Measurements from ENCODE around the gene NT5C2.

DNA sequence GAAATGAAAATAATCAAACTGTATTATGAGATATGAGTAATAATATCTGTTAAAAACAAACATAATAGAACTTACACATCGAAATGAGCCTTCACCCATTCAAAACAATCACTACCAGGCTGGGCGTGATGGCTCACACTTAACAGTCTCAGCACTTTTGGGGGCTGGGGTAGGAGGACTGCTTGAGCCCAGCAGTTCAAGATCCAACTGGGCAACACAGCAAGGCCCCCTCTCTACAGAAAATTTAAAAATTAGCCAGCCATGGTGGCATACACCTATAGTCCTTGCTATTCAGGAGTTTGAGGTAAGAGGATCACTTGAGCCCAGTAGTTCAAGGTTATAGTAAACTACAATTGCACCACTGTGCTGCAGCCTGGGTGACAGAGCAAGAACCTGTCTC lies 75.8 kb downstream of the NT5C2 start:
- TF ChIP-seq POLR2A (IDR thresholded peaks at IDR 0.05; ENCODE audit: low read depth, low read length) = no peak
- TF ChIP-seq POU2F2 (IDR thresholded peaks at IDR 0.05; ENCODE audit: low read depth, low read length) = no peak
- TF ChIP-seq TAF1 (IDR thresholded peaks at IDR 0.05; ENCODE audit: low read depth, low read length) = no peak
- TF ChIP-seq POLR2AphosphoS5 (IDR thresholded peaks at IDR 0.05; ENCODE audit: low read depth, low read length) = no peak
- no peak for TF ChIP-seq PAX5 (IDR thresholded peaks at IDR 0.05; ENCODE audit: insufficient read depth, low read length, severe bottlenecking)
- no peak for TF ChIP-seq SPI1 (IDR thresholded peaks at IDR 0.05; ENCODE audit: low read depth, low read length)
